CD4-positive, CD25-positive, alpha-beta regulatory T cell (primary cell): ENCODE measurements around the gene S100A10. TPM values are rescaled to one million over a fixed set of nuclear protein-coding genes. Genes with fewer than 3 reads are reported as not detected.
A peak's percentile ranks its signal among the peaks of the same experiment; 100 is the strongest.

Experiments
- ATAC-seq, 2 donors: fragments of 150-1000 bp; cut with Tn5 transposase; one replicate each; pipeline ENCODE4 v1.10.0; 2021; ENCODE audit warnings: low read depth in 2 of 2, moderate number of reproducible peaks in 2 of 2, moderate library complexity in 1 of 2
- DNase-seq, 3 donors: peaks; one replicate each; pipeline versions ENCODE4 v3.0.0 to v3.0.0-alpha.2; 2012 to 2022; ENCODE audit warnings: mixed read lengths in 1 of 3
- H3K27ac ChIP-seq: one replicate; pipeline ENCODE4 v1.7.0; 2013; ENCODE audit warnings: mild to moderate bottlenecking, low read length; ENCODE audit not compliant: insufficient read depth, poor library complexity, severe bottlenecking
- H3K27me3 ChIP-seq: one replicate; pipeline ENCODE4 v1.7.0; 2013; ENCODE audit warnings: low read length; ENCODE audit not compliant: control insufficient read depth, insufficient read depth
- H3K36me3 ChIP-seq: one replicate; pipeline ENCODE4 v1.7.0; 2013; ENCODE audit warnings: mild to moderate bottlenecking, low read length, moderate library complexity; ENCODE audit not compliant: control insufficient read depth, insufficient read depth
- H3K4me1 ChIP-seq: 2 replicates; pipeline ENCODE4 v1.7.0; 2013; ENCODE audit warnings: mild to moderate bottlenecking, low read length; ENCODE audit not compliant: insufficient read depth, control insufficient read depth, poor library complexity, severe bottlenecking
- H3K4me3 ChIP-seq: one replicate; pipeline ENCODE4 v1.7.0; 2013; ENCODE audit warnings: low read depth, mild to moderate bottlenecking, low read length, moderate library complexity
- H3K9me3 ChIP-seq, 2 experiments: 1 replicate in 1 of 2; 2 replicates in 1 of 2; pipeline ENCODE4 v1.7.0; 2013; ENCODE audit warnings: low read length in 2 of 2, mild to moderate bottlenecking in 1 of 2, moderate library complexity in 1 of 2; ENCODE audit not compliant: control insufficient read depth in 2 of 2
- H3K27ac Mint-ChIP-seq, 3 donors: one replicate each; pipeline ENCODE4 v1.8.0; 2020 to 2022; ENCODE audit warnings: mild to moderate bottlenecking in 3 of 3, mixed read lengths in 3 of 3, moderate library complexity in 2 of 3
- H3K27me3 Mint-ChIP-seq: one replicate; pipeline ENCODE4 v1.8.0; 2022; ENCODE audit warnings: mild to moderate bottlenecking, mixed read lengths
- H3K36me3 Mint-ChIP-seq: one replicate; pipeline ENCODE4 v1.8.0; 2020; ENCODE audit warnings: mixed read lengths
- H3K4me1 Mint-ChIP-seq, 4 donors: one replicate each; pipeline ENCODE4 v1.8.0; 2020 to 2022; ENCODE audit warnings: mixed read lengths in 4 of 4, mild to moderate bottlenecking in 1 of 4
- H3K4me3 Mint-ChIP-seq, 4 donors: one replicate each; pipeline ENCODE4 v1.8.0; 2020 to 2022; ENCODE audit warnings: mild to moderate bottlenecking in 4 of 4, mixed read lengths in 4 of 4, moderate library complexity in 3 of 4
- H3K9me3 Mint-ChIP-seq, 7 donors: one replicate each; pipeline ENCODE4 v1.8.0; 2020 to 2022; ENCODE audit warnings: mixed read lengths in 7 of 7, mild to moderate bottlenecking in 3 of 7, moderate library complexity in 2 of 7
- polyA plus RNA-seq, 4 donors: library from polyadenylated mRNA; unstranded; fragments of 300-500 nt; fragmentation: Illumina TruSeq; gene quantifications; one replicate each; pipeline ENCODE4 v1.2.3, GENCODE V29; 2021
- total RNA-seq: library from RNA; stranded (reverse); gene quantifications from one replicate; pipeline ENCODE4 v1.2.3, GENCODE V29; 2022

Gene S100A10
- 405 TPM for total RNA-seq
- 1,000 to 10,000 TPM; 1,242 to 1,844 (median 1,500) TPM for polyA plus RNA-seq

DNA sequence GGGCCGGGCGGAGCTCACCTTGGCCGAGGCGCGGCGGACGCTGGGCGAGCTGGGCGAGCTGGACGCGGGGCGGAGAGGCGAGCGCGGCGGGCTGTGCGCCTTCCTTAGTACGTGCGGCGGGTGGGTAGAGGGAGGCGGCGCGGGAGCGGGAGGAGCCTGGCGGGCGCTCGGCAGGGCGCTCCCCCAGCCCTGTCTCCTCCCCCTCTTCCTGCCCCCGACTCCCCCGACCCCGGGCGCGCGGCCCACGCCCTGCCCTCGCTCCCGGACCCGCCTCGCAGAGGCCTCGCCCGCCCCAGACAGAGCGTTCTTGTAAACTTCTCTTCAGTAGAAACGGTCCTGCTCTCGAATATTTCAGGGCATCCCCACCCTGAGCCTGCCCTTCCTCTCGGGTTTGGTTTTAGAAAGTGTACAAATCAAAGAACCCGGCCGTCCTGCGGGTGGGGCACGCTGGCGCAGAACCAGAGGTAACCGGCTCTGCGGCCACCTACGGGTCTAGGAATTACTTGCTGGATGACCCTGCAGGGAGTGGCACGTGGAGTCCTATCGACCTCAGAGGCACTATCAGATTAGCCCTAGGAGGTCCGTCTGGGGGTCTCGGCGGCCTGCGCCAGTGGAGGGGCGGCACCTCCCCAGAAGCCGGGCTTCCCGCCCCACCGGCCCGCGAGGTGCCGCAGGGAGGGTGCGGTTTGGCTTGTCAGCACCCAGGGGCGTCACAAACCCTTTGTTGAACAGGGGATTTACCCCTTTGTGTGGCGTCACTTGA is at the start of gene S100A10:
S100A10 (minus strand) TSS at position 126 of the 763 bp plus-strand sequence. CDS start 7,629 bp downstream, outside the sequence.
- peak within 1 kb of the TSS; percentile 91 for H3K4me3 ChIP-seq
- peaks cover 53% of the 10 kb centered on the region for H3K4me1 ChIP-seq
- H3K27me3 ChIP-seq = peaks cover 2% of the 10 kb centered on the region
- H3K9me3 ChIP-seq = no peaks in the 10 kb centered on the region
- Mint-ChIP-seq H3K27ac (peak within 1 kb of the TSS; percentile 95 to 99 (median 96)), H3K4me1 (peaks cover 15 to 59% (median 45%) of the 10 kb centered on the region in 4 donors), H3K4me3 (peak within 1 kb of the TSS; percentile 99 to 100 (median 99)), H3K9me3 (peaks cover 0 to 1% (median 0%) of the 10 kb centered on the region in 7 donors), H3K36me3 (peaks cover 8% of the 10 kb centered on the region), H3K27me3 (peaks cover 10% of the 10 kb centered on the region)
- ATAC-seq (peak; percentile 85 to 88), DNase-seq (peak; percentile 72 to 93 (median 83))
- peaks cover 2% of the 10 kb centered on the region for H3K36me3 ChIP-seq
- peak within 1 kb of the TSS; percentile 94 for H3K27ac ChIP-seq

DNA sequence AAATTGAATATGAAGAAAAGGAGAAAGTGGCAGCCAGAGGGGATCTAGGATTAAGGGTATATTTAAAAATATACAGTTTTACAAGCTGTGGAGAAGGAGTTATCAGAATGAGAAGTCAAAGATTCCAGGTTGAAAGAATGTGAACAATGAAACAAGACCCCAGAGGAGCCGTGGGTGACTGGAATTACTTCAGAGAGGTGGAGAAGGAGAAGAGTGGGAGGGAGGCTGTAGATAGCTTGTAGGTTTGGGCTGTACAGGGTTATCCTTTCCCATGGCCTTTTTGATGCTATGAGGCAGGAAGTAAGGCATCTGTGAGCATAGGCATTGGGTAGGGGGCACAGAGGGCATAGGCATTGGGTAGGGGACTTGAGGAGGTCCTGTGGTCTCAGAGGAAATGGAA is 48.4 kb upstream of the S100A10 start:
- H3K4me3 ChIP-seq = no peak overlapping the region
- no peak overlapping the region for H3K27ac ChIP-seq
- Mint-ChIP-seq H3K36me3 (no peaks in the 10 kb centered on the region), H3K27me3 (peaks cover 4% of the 10 kb centered on the region), H3K4me1 (peaks cover 0 to 10% (median 3%) of the 10 kb centered on the region in 4 donors), H3K4me3 (no peak overlapping the region), H3K27ac (no peak overlapping the region), H3K9me3 (no peaks in the 10 kb centered on the region)
- H3K4me1 ChIP-seq = peaks cover 7% of the 10 kb centered on the region
- DNase-seq (no peak), ATAC-seq (no peak)
- no peaks in the 10 kb centered on the region for H3K36me3 ChIP-seq
- H3K9me3 ChIP-seq = no peaks in the 10 kb centered on the region
- peaks cover 14% of the 10 kb centered on the region for H3K27me3 ChIP-seq

DNA sequence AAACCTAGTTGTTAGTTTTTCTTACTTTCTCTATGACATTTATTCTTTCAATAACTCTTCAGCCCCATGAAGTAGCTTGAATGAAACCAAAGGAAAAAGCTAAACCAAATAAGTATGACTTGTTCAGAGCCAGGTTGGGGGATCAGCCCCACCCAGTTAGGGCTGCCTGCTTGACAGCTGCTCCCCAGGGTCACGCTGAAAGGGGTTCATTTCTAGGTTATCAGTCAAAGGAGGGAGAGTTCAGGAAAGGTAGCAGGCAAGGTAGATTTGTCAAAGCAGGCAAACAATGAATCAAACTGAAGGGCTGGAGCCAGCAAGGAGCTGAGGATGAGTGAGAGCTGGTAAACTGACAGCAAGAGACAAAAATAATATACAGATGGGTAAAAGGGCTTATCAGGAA is 46.2 kb upstream of the S100A10 start:
- Histone ChIP-seq H3K4me1 (peaks cover 16% of the 10 kb centered on the region), H3K9me3 (no peaks in the 10 kb centered on the region), H3K27me3 (peaks cover 14% of the 10 kb centered on the region), H3K27ac (no peak overlapping the region), H3K4me3 (no peak overlapping the region), H3K36me3 (no peaks in the 10 kb centered on the region)
- DNase-seq (no peak), ATAC-seq (no peak)
- Mint-ChIP-seq H3K27me3 (peaks cover 9% of the 10 kb centered on the region), H3K4me3 (no peak overlapping the region), H3K4me1 (peaks cover 0 to 20% (median 8%) of the 10 kb centered on the region in 4 donors), H3K9me3 (no peaks in the 10 kb centered on the region), H3K36me3 (no peaks in the 10 kb centered on the region), H3K27ac (no peak overlapping the region)

GRCh38 chr1:152039461-152039860 is 45.8 kb upstream of the S100A10 start:
- Mint-ChIP-seq H3K36me3 (no peaks in the 10 kb centered on the region), H3K27ac (peak overlapping the region in 1 of 3 donors; percentile 3), H3K9me3 (no peaks in the 10 kb centered on the region), H3K27me3 (peaks cover 9% of the 10 kb centered on the region), H3K4me3 (peak overlapping the region in 1 of 4 donors; percentile 18), H3K4me1 (peaks cover 0 to 24% (median 11%) of the 10 kb centered on the region in 4 donors)
- Histone ChIP-seq H3K4me3 (no peak overlapping the region), H3K27ac (no peak overlapping the region), H3K9me3 (no peaks in the 10 kb centered on the region), H3K36me3 (no peaks in the 10 kb centered on the region), H3K27me3 (peaks cover 14% of the 10 kb centered on the region), H3K4me1 (peaks cover 20% of the 10 kb centered on the region)
- DNase-seq (no peak), ATAC-seq (no peak)

GRCh38 chr1:152038871-152039270 is 45.2 kb upstream of the S100A10 start:
- DNase-seq = no peak
- H3K27me3 ChIP-seq = peaks cover 14% of the 10 kb centered on the region
- Mint-ChIP-seq H3K4me1 (peaks cover 4 to 30% (median 16%) of the 10 kb centered on the region in 4 donors), H3K9me3 (no peaks in the 10 kb centered on the region), H3K27me3 (peaks cover 9% of the 10 kb centered on the region), H3K4me3 (peak overlapping the region in 1 of 4 donors; percentile 85), H3K27ac (no peak overlapping the region), H3K36me3 (peaks cover 4% of the 10 kb centered on the region)
- H3K36me3 ChIP-seq = peaks cover 1% of the 10 kb centered on the region
- no peak overlapping the region for H3K4me3 ChIP-seq
- peaks cover 26% of the 10 kb centered on the region for H3K4me1 ChIP-seq
- H3K9me3 ChIP-seq = no peaks in the 10 kb centered on the region
- H3K27ac ChIP-seq = no peak overlapping the region
- ATAC-seq = no peak

DNA sequence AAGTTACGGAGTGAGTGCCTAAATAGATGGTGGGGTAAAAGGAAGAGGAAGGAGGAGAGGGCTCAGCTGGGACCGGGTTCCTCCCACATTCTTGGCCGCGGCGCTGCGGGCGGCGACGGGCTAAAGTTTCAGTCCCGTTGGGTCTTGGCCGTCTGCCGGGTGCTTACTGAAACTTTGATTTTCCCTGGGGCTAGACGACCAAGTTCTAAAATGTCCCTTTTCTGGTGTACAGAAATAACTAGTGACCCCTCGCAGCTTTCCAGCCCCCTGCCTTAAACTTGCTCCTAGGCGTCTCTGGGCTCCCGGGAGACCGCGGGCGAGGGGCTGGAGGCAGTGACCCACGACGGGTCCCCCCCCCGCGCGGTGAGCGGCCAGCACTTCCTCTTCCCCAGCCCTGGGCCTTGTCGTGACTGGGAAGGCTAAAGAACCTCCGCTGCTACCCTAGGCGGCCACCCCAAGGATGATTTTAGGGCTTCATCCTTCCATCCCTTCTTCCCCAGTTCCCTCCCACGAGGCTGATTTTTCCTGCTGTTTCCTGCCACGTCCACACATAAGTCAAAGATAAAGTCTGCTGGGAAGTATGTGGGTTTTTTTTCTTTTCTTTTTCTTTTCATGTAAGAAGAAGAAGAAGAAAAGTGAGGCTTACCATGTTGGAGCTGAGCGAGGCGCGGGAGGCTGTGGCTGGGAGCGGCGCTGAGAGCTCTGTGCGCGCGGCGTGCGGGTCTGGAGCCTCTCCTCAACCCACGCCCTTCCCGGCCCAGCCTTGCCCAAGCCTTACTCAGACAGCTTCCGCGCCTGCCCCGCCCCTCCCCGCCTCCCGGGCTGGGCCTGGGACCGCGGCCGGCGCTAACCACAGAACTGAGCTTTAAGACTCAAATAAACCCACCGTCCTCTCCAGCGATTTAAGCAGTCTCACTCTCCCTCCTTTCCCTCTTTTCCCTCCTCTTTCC is 42.9 kb upstream of the S100A10 start, which contains the start of gene S100A11:
S100A11 (minus strand) TSS at position 738 of the 950 bp plus-strand sequence; CDS start at position 649, 89 bp downstream.
- Mint-ChIP-seq H3K4me1 (peaks cover 14 to 51% (median 27%) of the 10 kb centered on the region in 4 donors), H3K4me3 (peak within 1 kb of the TSS; percentile 91 to 100 (median 97)), H3K36me3 (peaks cover 19% of the 10 kb centered on the region), H3K9me3 (no peaks in the 10 kb centered on the region), H3K27me3 (peaks cover 9% of the 10 kb centered on the region), H3K27ac (peak within 1 kb of the TSS; percentile 95 to 99 (median 98))
- ATAC-seq = peak; percentile 38 to 50
- peak; percentile 11 to 80 (median 53) for DNase-seq
- peaks cover 38% of the 10 kb centered on the region for H3K4me1 ChIP-seq
- peaks cover 11% of the 10 kb centered on the region for H3K27me3 ChIP-seq
- H3K9me3 ChIP-seq = no peaks in the 10 kb centered on the region
- peak within 1 kb of the TSS; percentile 83 for H3K27ac ChIP-seq
- H3K36me3 ChIP-seq = peaks cover 24% of the 10 kb centered on the region
- peak within 1 kb of the TSS; percentile 98 for H3K4me3 ChIP-seq

- Mint-ChIP-seq H3K36me3 (peaks cover 22% of the 10 kb centered on the region), H3K4me1 (peaks cover 14 to 51% (median 27%) of the 10 kb centered on the region in 4 donors), H3K9me3 (no peaks in the 10 kb centered on the region), H3K27me3 (peaks cover 9% of the 10 kb centered on the region), H3K27ac (peak overlapping the region; percentile 95 to 99 (median 98)), H3K4me3 (peak overlapping the region; percentile 91 to 100 (median 97))
- Histone ChIP-seq H3K27ac (peak overlapping the region; percentile 83), H3K9me3 (no peaks in the 10 kb centered on the region), H3K27me3 (peaks cover 4% of the 10 kb centered on the region), H3K4me3 (peak overlapping the region; percentile 98), H3K4me1 (peaks cover 38% of the 10 kb centered on the region), H3K36me3 (peaks cover 30% of the 10 kb centered on the region)
- DNase-seq = peak in 2 of 3 donors; percentile 6 to 45
- ATAC-seq = no peak
Measured at GRCh38 chr1:152035539-152036266, 42.0 kb upstream of the S100A10 start.
